EH (cell line): Measurements from ENCODE around the gene PCDH18.
"Not testable (repeated sequence)": the region's sequence is repeated elsewhere in the genome, so short reads cannot be mapped to it uniquely, and the experiment has no call there.

Experiments used
- DNase-seq: peaks from one replicate; pipeline ENCODE4 v3.0.0-alpha.2; 2015; ENCODE audit warnings: low read depth

The PCDH18 gene

GRCh38 chr4:137531986-137532868 lies at the start of gene PCDH18:
TSS of gene PCDH18 (minus strand) at chr4:137532494. CDS start at chr4:137532088, 406 bp downstream.
- peak; percentile 98 for DNase-seq

GRCh38 chr4:137576446-137576845 lies 44.2 kb upstream of the PCDH18 start:
- peak; percentile 47 for DNase-seq

GRCh38 chr4:137572647-137573046 lies 40.4 kb upstream of the PCDH18 start:
- no peak for DNase-seq

- DNase-seq: no peak
Measured at GRCh38 chr4:137572163-137572562, 39.9 kb upstream of the PCDH18 start.

GRCh38 chr4:137559801-137560200 lies 27.5 kb upstream of the PCDH18 start:
- DNase-seq: peak; percentile 49

- peak; percentile 66 for DNase-seq
Measured at GRCh38 chr4:137558951-137559350, 26.7 kb upstream of the PCDH18 start.

- peak; percentile 94 for DNase-seq
Measured at GRCh38 chr4:137545461-137545861, 13.2 kb upstream of the PCDH18 start.

GRCh38 chr4:137543648-137544047 lies 11.4 kb upstream of the PCDH18 start:
- no peak for DNase-seq

- DNase-seq: no peak
Measured at GRCh38 chr4:137543198-137543597, 10.9 kb upstream of the PCDH18 start.

- DNase-seq: no peak
Measured at GRCh38 chr4:137541876-137542646, 9.8 kb upstream of the PCDH18 start.

- no peak for DNase-seq
Measured at GRCh38 chr4:137541181-137541580, 8.9 kb upstream of the PCDH18 start.

- no peak for DNase-seq
Measured at GRCh38 chr4:137540356-137540755, 8.1 kb upstream of the PCDH18 start.

- DNase-seq: no peak
Measured at GRCh38 chr4:137538526-137538925, 6.2 kb upstream of the PCDH18 start.

- not testable (repeated sequence) for DNase-seq
Measured at GRCh38 chr4:137537807-137538206, 5.5 kb upstream of the PCDH18 start.

- DNase-seq: no peak
Measured at GRCh38 chr4:137536789-137537561, 4.7 kb upstream of the PCDH18 start.

- DNase-seq: no peak
Measured at GRCh38 chr4:137535718-137536117, 3.4 kb upstream of the PCDH18 start.

GRCh38 chr4:137534516-137534915 lies 2.2 kb upstream of the PCDH18 start:
- peak; percentile 48 for DNase-seq

GRCh38 chr4:137533855-137534254 lies 1.6 kb upstream of the PCDH18 start:
- DNase-seq: no peak

- no peak for DNase-seq
Measured at GRCh38 chr4:137532869-137533236, 559 bp upstream of the PCDH18 start.

GRCh38 chr4:137531168-137531985 lies 917 bp downstream of the PCDH18 start:
- peak; percentile 71 for DNase-seq

- DNase-seq: peak; percentile 85
Measured at GRCh38 chr4:137530176-137530575, 2.1 kb downstream of the PCDH18 start.
